ENCODE results near the gene SCN4B.
"Not testable (repeated sequence)": the region's sequence is repeated elsewhere in the genome, so short reads cannot be mapped to it uniquely, and the experiment has no call there.

The SCN4B gene

DNA sequence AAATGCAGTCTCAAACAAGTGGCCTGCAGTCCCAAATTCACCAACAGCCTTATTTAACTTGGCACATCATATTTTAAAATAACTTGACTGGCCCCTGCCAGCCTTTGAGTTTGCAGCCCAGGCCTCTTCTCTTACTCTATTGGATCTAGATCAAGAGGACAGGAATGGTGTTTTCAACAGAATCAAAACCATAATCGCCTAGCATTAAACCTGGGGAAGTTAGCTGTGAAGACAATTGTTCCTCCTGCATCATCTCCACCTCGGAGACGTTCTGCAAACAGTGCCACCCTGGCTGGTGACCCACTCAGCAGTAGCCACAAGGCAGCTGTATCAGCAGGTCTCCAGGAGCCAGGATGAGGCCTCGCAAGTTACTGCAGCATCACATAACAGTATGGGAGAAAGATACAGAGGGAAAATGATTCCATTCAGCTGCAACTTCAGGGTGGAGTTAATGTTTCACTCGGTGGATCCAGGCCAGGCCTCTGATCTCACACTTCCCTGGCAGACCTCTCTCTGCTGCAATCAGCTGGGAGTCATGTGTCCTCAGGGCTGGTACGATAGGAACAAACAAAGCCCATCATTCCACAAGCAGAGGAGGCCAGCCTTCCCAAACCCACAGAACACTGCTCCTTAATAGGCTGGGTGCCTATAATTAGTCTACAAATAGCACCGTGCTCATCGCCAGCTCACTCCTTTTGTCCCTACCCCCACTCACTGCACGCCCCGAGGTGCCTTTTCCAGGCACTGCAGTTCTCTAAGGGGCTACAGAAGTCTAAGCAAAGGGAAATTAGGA is 42.4 kb upstream of the SCN4B start:
- TF ChIP-seq, protein P1, sequence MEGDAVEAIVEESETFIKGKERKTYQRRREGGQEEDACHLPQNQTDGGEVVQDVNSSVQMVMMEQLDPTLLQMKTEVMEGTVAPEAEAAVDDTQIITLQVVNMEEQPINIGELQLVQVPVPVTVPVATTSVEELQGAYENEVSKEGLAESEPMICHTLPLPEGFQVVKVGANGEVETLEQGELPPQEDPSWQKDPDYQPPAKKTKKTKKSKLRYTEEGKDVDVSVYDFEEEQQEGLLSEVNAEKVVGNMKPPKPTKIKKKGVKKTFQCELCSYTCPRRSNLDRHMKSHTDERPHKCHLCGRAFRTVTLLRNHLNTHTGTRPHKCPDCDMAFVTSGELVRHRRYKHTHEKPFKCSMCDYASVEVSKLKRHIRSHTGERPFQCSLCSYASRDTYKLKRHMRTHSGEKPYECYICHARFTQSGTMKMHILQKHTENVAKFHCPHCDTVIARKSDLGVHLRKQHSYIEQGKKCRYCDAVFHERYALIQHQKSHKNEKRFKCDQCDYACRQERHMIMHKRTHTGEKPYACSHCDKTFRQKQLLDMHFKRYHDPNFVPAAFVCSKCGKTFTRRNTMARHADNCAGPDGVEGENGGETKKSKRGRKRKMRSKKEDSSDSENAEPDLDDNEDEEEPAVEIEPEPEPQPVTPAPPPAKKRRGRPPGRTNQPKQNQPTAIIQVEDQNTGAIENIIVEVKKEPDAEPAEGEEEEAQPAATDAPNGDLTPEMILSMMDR (conservative IDR thresholded peaks at IDR 0.05; ENCODE audit: low read depth, low read length): no peak
- no peak overlapping the region for H3K4me3 ChIP-seq (ENCODE audit: low read length)
- DNase-seq (ENCODE audit: low read depth): peak; percentile 82

DNA sequence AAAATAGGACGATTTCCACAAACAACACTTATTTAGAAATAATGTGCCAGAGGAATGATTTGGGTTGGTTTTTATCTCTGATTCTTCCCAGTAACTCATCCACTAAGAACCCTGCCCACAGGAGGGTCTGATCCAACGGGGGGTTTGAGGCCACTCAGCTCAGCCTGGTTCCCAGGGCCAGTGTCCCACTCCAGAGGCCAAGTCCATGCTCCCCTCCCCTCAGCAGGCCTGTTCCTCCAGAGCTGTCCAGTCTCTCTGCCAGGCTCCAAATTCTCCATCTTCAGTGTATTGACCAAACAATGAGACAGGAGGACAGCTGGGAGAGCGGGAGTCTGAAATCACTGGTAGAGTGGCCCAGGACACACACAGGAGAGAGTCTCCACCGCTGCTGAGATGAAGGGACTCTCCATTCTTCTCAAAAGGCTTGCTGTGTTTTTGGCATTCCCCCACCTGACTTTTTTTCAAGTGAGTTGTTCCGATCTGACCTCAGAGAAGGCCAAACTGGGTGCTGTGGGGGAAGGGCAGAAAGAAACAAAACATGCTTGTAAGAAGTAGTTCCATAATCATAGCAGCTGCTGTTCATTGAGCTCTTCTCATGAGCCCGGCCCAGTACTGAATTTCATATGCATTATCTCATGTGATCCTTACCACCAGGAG is 41.4 kb upstream of the SCN4B start:
- DNase-seq (ENCODE audit: low read depth): no peak
- no peak overlapping the region for H3K4me3 ChIP-seq (ENCODE audit: low read length)
- TF ChIP-seq, protein P1 (conservative IDR thresholded peaks at IDR 0.05; ENCODE audit: low read depth, low read length): no peak

DNA sequence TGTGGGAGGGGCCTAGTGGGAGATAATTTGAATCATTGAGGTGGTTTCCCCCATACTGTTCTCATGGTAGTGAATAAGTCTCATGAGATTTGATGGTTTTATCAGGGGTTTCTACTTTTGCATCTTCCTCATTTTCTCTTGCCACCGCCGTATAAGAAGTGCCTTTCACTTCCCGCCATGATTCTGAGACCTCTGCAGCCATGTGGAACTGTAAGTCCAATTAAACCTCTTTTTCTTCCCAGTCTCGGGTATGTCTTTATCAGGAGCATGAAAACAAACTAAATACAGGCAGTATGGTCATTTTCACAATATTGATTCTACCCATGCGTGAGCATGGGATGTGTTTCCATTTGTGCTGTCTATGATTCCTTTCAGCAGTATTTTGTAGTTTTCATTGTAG is 40.2 kb upstream of the SCN4B start:
- not testable (repeated sequence) for H3K4me3 ChIP-seq (ENCODE audit: low read length); DNase-seq (ENCODE audit: low read depth)

- DNase-seq (ENCODE audit: low read depth); H3K4me3 ChIP-seq (ENCODE audit: low read length): not testable (repeated sequence)
These were observed 38.4 kb upstream of the SCN4B start for GRCh38 chr11:118190942-118191506.

GRCh38 chr11:118186346-118187107 is 33.9 kb upstream of the SCN4B start:
- no peak for DNase-seq (ENCODE audit: low read depth)
- TF ChIP-seq, protein P1 (conservative IDR thresholded peaks at IDR 0.05; ENCODE audit: low read depth, low read length): no peak
- no peak overlapping the region for H3K4me3 ChIP-seq (ENCODE audit: low read length)

DNA sequence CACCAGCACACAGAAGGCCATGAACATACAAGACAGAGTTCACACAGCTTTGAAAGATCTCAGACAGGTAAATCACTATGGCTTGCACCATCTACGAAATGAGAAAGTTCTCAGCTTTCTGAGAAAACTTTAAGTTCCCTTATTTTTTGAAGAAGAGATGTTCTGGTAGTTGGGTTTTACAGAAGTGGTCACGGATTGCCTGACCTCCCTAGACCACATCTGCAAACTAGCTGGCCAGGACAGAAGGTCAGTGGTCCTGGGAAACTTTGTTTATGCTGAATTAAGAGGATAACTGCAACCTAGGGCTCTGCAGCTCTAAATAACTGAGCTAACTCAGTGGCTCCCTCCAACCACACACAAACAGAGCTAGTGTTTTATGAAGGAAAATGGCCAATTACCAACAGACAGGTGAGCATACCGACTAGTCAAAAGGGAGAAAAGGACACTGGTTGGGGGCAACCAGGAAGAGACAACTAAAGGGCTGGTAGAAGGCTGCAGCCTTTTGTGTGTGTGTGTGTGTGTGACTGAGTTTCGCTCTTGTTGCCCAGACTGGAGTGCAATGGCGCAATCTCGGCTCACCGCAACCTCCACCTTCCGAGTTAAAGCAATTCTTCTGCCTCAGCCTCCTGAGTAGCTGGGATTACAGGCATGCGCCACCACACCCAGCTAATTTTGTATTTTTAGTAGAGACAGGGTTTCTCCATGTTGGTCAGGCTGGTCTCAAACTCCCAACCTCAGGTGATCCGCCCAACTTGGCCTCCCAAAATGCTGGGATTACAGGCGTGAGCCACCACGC is 32.4 kb upstream of the SCN4B start:
- TF ChIP-seq, protein P1 (conservative IDR thresholded peaks at IDR 0.05; ENCODE audit: low read depth, low read length): no peak
- DNase-seq (ENCODE audit: low read depth): no peak
- H3K4me3 ChIP-seq (ENCODE audit: low read length): no peak overlapping the region

DNA sequence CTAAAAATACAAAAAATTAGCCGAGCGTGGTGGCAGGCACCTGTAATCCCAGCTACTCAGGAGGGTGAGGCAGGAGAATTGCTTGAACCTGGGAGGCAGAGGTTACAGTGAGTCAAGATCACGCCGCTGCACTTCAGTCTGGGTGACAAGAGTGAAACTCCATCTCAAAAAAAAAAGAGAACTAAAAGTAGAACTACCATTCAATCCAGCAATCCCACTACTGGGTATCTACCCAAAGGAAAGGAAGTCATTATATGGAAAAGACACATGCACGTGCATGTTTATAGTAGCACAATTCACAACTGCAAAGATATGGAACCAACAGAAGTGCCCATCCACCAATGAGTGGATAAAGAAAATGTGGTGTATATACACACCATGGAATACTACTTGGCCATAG is 31.1 kb upstream of the SCN4B start:
- DNase-seq (ENCODE audit: low read depth); H3K4me3 ChIP-seq (ENCODE audit: low read length): not testable (repeated sequence)

GRCh38 chr11:118180300-118180703 is 27.7 kb upstream of the SCN4B start:
- H3K4me3 ChIP-seq (ENCODE audit: low read length): no peak overlapping the region
- TF ChIP-seq, protein P1 (conservative IDR thresholded peaks at IDR 0.05; ENCODE audit: low read depth, low read length): no peak
- DNase-seq (ENCODE audit: low read depth): peak; percentile 14
